SIG-M5 treated with dmso at 0.1 percent for 504 hours (cell line): Measurements from ENCODE around the gene NCOA1.
"Not testable (repeated sequence)": the region's sequence is repeated elsewhere in the genome, so short reads cannot be mapped to it uniquely, and the experiment has no call there.

Experiments used
- DNase-seq: peaks from one replicate; lab custom pipeline; 2025; ENCODE audit not compliant: unreplicated experiment; lab: John Stamatoyannopoulos, UW

Gene NCOA1

DNA sequence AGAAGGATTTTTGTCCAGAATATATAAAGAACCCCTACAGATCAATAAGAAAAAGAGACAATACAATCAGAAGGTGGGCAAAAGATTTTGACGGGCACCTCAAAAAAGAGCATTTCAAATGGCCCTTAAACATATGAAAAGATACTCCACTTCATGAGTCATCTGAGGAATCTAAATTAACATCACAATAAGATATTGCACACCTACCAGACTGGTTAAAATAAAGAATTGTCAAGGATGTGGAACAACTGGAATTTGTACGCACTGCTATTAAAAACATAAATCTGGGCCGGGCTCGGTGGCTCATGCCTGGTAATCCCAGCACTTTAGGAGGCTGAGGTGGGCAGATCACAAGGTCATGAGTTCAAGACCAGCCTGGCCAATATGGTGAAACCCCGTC, 17.0 kb upstream of the NCOA1 start:
- no peak for DNase-seq

DNA sequence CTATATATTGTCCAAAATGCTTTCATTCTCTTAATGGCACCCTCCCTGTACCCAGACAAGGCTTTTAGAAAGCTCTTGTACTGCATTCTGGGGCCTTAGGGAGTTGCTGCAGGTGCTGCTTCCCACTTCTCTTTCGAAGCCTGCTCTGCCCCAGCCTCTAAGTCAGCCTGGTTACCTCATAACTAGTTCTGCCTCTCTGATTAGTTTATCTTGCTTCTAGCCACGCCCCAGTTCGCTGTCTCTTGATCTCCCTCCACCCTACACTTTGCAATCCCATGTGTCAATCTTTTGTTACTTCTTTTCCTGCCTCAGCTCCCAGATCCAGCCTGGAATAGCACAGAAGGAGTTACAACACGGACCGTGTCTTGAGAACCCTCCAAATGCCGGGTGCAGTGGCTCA, 13.8 kb upstream of the NCOA1 start:
- DNase-seq: peak; percentile 16

DNA sequence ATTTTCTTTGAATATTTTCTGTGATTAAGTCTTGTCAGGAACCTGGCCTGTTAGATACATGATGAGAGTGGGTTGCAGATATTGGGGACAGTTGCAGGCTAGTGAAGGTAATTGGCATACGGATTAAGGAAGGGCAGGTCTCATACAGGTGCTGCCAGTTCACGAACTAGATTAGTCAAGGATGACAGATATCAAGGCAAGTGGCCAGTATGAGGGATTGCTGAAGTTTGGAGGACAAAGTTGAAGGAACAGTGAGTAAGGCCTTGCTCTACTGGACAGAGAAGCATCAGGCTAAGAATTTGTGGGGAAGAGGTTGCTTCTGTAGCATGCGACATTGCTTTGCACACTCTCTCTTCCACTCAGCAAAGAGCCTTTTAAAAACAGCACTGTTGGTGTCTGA, 12.8 kb upstream of the NCOA1 start:
- no peak for DNase-seq

DNA sequence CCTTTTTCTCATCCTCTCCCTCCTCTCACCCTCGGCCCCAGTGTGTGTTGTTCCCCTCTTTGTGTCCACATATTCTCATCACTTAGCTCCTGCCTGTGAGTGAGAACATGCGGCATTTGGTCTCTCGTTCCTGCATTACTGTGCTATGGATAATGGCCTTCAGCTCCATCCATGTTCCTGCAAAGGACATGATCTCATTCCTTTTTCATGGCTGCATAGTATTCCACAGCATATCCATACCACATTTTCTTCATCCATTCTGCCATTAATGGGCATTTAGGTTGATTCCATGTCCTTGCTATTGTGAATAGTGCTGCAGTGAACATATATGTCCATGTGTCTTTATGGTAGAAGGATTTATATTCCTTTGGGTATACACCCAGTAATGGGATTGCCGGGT, 10.8 kb upstream of the NCOA1 start:
- no peak for DNase-seq

DNA sequence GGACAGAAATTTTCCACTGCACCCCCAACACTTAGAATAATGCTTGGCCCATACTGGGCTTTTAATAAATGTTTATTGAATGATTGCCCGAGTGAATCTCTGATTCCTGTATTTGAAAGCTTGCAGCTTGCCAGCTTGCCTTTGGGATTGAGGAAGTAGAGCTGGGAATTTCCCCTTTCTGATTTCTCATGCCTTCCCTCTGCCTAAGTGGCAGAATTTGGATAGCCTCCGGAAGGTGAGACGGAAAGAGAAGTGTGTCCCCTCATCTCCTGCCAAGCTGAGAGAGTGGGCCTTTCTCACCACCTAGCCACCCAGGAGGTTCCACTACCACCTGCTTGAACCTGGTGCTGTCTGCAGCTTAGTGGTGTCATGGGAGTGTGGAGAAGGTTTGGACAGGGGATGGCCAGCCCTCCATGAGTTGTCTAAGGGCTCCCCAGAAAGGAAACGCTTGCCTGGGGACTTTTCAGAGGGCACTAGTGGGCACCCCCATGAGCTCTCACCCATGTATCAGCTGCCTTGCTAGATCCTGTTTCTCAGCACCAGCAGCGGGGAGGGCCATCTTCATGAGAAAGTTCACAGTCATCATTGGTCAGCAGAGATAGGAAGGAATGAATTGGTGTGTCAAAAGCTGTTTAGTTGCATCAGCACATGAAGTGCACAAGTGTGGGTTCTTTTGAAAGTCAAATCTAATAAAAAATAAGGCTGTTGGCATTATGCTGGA, 8.6 kb upstream of the NCOA1 start:
- DNase-seq: no peak

DNA sequence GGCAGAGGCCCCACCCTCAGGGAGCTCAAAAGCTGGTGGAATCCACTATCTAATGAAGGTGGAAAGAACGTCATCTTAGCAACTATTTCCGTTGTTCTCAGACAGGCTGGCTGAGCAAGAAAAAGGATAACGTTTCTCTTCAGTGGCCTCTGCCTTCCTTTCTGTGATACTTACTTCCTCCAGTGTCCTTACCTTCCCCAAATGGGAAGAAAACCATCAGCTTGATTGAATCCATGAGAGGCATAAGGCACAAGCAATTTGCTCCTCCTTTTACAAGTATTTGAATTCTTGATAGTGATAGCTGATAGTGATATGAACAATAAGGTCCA, 8.1 kb upstream of the NCOA1 start:
- no peak for DNase-seq

DNA sequence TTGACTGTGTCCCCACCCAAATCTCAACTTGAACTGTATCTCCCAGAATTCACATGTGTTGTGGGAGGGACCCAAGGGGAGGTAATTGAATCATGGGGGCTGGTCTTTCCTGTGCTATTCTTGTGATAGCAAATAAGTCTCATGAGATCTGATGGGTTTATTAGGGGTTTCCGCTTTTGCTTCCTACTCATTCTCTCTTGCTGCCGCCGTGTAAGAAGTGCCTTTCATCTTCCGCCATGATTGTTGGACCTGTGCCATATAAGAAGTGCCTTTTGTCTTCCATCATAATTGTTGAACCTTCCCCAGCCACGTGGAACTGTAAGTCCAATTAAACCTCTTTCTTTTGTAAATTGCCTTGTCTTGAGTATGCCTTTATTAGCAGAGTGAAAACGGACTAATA, 6.4 kb upstream of the NCOA1 start:
- DNase-seq: not testable (repeated sequence)

DNA sequence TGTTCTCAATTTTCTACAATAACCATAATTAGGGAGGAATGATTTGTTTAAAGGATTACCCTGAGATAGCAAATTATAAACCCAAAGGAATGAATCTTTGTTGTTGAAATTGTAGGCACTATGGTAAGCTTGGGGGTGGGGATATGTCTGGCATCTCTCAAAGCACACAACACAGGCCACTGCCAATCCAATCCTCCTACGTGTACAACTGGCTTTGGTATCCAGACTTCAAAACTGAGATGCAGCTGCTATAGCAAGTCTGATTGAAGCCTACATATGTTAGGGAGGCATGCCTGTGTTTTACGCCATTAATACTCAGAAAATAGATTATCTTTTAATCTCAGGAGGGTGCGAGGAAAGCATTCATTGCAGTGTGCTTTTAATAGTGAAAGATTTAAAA, 5.9 kb upstream of the NCOA1 start:
- no peak for DNase-seq

DNA sequence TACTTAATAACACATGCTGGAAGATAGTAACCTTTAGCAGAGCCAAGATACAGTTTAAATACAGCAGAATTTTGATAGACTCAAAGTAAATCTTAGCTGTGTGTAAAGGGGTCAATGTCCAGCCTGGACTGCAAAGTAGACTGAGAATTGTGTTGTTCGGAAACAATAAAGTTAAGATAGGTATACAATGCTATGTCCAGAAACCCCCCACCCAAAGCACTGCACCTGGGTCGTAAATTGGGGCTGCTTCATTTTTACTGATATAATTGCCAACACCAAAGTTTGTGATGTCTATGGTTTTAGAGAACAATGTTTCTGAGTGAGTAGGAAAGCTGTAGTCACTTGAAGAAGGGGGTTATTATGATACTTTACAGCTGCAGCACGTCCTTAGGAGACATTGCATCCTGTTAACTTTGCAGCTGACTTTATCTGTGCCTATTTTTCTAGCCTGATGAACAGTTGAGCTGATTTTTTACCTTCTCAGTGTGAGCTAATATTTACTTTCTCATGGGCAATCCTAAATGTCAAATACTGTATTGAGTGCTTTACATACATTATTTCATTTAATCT, 4.3 kb upstream of the NCOA1 start:
- DNase-seq: no peak

DNA sequence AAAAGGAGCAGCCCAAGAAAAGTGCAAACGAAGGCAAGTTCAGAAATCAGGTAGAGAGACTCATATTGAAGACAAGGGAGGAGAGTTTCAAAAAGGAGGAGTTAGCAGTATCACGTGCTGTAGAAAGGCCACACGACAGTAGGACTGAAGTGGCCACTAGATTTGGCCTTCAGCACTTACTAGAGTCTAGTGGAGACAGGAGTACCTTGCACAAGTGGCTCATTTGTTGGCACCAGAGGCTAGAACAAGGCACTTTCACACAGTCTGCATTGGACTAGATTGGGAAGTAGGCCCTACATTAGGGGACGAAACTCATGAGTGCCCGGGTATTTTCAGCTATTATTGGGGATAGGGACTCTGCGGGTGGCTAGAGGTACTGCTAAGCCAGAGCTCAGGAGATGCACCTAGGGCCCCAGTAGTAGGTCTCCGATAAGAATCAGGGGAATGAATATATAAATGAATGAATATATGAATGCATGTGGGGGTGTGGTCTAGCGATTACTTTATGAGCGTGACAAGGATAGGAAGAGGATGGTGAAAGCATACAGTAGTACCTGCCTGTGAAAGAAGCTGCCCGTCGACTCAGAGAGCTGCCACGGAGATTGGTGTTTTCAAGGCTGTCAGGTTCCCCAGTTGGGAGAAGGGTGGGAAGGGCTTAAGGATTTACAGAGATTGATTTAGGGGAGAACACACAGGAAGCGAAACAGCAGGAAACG, 1.4 kb upstream of the NCOA1 start:
- no peak for DNase-seq

DNA sequence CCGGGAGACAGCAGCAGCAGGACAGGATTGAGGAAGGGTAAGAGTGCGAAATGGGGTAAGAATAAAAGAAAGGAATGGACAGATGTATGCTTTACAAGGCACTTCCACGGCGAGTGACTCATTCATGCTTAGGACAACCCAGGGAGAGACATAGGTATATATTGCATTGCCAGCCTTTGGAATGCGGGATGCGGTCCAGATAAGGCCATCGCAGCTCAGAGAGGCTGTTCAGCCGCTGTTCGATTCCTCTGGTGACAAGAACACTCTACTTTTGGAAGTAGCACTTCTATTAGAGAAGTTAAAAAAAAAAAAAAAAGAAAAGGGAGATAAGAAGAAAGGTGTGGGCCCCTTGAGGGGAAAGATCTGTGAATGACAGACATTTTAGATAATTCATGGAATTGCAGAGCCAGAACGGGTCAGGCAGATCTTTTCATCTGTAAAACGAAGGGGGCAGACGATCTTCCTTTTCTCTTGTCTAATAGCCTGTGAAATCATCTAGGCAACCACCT, 819 bp upstream of the NCOA1 start:
- DNase-seq: no peak

DNA sequence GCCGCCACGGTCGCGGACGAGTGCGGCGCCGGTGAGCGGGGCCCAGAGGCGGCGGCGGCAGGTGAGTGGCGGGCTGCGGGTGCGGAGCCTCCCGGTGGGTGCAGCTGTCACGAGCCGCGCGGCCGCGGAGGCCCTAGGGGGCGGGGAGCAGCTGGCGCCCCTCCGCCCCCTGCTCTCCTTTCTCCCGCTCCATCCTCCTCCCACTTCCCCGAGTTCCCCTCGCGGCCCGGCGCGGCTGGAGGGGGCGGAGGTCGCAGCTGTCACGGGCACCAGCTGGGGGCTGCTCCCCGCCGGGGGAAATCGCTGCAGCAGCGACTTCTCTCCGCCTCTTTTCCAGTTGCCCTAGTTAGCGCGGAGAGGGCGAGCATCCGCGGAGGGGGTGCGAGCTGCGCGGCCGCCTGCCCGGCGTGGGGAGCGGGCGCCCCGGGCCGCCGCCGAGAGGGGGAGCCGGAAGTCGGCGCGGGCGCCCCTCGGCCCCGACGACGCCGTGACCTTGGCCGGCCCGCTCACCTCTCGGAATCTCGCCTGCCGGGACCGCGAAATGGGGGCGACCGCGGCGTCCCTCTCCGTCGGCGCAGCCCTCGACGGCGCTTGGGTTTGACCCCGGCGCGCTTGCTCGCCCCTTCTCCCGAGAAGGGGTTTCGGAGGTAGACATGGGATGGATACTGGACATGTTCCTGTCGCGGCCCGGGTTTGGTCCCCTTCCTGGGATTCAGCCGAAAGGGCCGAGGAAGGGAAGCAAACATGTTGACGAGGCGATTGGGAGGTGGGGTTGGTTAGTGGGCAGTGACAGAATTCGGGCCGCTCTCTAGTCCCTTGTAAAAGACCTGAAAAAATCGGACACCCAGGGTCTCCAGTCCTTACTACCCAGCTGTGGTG, 727 bp downstream of the NCOA1 start:
- DNase-seq: peak; percentile 40

DNA sequence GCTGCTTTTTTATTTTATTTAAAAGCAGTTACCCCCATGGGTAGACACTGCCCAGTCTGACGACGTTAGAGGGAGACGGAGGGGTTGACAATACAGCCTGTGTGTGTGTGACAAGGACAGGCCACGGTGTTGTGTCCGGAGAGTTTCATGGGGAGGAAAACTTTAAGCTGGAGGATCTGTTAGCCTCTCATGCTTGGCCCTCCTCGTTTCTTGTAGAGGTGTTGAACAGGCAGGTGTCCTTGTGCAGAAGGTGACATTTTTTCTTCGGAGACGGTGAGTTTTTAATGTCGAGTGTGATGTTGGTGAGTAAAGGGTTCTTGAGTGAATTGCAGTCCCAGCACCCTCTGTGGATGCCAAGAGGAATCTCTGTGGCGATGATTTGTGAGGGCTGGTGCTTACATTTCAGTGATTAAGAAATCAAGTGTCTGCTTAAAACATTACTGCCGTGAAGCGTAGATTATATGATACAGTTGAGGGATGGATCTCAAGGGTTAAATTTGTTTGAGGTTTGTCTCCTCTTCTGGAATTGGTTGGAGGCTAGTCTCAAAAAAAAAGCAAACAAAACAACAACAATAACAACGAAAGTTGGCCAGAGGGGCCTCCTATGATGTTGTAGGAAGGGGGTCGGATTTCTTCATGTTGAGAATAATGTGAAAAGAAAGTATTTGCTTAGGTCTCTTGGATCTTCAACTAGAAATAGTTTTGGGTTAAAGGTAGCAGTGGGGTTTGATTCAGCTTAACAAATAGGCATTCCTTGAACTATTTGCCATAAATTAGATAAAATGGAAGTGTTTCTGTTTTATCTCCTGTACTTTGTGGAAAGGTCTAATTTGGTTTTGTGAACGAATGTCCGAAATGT, 1.6 kb downstream of the NCOA1 start:
- no peak for DNase-seq

DNA sequence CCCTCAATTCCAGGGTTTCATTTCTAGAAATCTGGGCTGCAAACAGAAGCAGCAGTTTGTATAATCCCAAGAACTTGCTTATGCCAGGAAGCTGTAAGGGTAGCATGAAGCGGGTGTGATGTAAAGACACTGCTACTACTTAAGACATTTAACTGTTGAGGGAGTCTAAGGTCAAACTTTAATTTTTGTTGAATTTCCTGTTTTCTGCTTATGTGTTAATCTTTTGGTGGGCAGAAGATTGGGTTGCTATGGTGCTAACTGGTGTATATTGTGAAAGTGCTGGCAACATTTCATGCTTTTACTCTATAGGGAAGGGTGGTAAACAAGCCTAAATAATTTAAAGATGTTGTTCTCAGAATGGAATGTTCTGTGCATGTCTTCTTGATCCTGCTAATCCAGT, 2.7 kb downstream of the NCOA1 start:
- peak; percentile 38 for DNase-seq

DNA sequence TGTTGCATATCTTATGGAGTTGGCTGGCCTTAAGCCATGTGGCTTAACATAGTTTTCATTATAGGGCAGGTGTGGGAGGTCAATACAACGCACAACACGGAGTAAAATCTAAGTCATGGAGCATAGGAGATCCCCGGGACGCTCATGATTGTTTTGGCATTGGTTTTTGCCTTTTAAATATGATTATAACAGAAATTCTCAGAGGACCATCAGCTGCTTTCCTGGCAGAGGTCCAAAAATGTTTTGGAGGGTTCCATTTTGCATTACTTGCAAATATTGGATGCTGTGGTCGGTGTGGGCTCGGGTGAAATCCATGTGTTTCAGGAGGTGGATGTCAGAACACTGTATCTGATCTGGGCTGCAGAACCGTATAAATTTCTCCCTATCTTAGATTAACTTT, 3.4 kb downstream of the NCOA1 start:
- DNase-seq: no peak

DNA sequence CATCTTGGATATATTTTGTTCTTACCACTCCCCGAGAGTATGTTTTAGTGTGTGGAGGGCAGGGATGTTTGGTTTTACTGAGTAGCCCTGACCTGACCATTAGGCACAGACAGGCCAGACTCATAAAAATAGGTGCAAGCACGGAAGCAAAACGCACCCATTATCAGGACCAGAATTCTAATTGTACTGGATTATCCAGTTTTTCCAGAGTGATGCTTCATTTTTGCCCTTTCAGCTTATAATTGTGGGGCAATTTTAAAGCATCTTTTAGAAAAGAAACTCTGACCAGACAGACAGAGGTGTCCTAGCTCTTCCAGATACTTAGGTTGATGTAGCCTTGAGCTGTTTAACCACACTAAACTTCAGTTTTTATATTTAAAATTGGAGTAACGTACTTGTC, 4.4 kb downstream of the NCOA1 start:
- no peak for DNase-seq

DNA sequence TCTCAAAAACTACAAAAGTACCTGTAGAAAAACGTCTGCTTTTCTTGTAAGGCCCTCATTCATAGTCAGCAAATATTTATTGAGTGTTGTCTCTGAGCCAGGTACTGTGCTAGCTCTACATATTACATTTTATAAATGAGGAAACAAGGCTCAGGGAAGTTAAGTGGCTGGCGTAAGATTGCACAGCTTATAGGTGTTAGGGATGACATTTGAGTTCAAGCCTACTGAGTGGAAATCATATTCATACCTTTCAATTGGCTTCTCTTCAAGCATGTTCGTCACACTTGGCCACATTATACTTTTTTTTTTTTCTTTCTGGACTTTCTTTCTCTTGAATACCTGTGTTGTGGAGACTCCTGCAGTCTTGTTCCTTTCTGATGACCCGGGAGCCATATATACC, 5.9 kb downstream of the NCOA1 start:
- no peak for DNase-seq

DNA sequence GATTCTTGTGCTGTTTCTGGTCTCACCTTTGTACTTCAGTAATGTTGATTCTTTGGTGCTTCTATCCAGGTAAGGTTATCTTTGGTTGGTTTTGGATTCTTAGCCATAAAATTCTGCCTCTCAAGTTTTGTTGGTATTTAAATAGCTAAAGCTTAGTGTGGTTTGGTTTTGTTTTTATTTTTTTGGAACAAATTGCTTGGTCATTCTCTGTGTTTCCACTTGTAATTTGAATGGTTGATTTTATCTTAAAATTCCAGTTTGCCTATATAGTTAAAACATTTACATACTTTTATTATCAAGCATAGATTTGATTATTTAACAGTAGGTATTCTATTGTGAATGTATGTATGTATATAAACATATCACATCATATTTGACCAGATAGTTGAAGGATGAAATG, 6.6 kb downstream of the NCOA1 start:
- DNase-seq: no peak

DNA sequence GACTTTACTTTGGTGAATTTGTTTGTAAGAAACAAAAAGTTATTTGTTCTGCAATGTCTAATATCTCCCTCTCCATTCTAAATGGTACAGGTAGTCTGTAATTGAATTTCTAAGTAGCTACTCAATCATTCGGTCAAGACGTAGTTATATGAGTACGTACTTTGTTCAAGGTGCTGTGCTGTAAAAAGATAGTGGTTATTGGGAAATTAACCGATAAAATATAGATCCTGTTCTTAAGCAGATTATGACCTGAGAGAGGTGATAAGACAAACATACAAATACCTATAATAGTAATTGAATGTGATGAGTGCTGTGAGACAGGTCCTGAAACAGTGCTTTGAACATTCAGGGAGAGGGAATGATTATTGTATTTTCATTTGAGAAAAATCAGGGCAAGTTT, 7.1 kb downstream of the NCOA1 start:
- no peak for DNase-seq

DNA sequence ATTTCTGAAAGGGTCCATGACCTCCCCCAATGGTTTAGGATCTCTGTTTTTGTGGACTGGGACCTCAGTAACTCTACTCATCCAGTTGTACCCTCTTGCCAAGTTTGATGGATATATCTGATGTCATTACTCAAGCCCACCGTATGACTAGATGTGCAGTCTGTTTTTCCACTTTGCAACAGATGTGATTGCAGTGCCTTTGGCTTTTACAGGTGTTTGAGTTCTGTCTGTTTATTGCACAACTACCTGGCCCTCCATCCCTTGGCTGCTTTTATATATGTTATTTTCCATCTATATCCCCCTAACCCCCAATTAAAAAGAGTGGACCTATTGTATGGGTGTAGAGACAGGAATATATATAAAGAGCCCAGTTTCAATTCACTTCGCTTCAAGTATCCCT, 10.8 kb downstream of the NCOA1 start:
- DNase-seq: no peak
